Heart left ventricle (tissue), 16 donors: ENCODE data around the gene PIF1. TPM values are rescaled to one million over a fixed set of nuclear protein-coding genes. Genes with fewer than 3 reads are reported as not detected.

Source experiments
- ATAC-seq, 4 donors: fragments of 200-7000 bp; cut with Tn5 transposase; one replicate each; pipeline ENCODE4 v1.9.1; 2020 to 2022; ENCODE audit warnings: moderate library complexity in 4 of 4, mild to moderate bottlenecking in 3 of 4, moderate number of reproducible peaks in 1 of 4
- DNase-seq, 5 donors: peaks; one replicate each; pipeline ENCODE4 v3.0.0-alpha.2; 2020
- H3K27ac ChIP-seq, 12 donors: fragments of 200-600 bp; sonication (generic) in 4 of 12; one replicate each; pipeline versions ENCODE4 v1.5.0 to v1.8.0; 2016 to 2022; ENCODE audit warnings: mild to moderate bottlenecking in 2 of 12
- H3K27me3 ChIP-seq, 9 donors: fragments of 200-600 bp; sonication (generic) in 2 of 9; one replicate each; pipeline versions ENCODE4 v1.5.1 to v1.8.0; 2016 to 2022; ENCODE audit warnings: mild to moderate bottlenecking in 3 of 9
- H3K36me3 ChIP-seq, 9 donors: fragments of 200-600 bp; sonication (generic) in 2 of 9; one replicate each; pipeline versions ENCODE4 v1.5.0 to v1.8.0; 2018 to 2022; ENCODE audit warnings: mild to moderate bottlenecking in 2 of 9
- H3K4me1 ChIP-seq, 12 donors: fragments of 200-600 bp; sonication (generic) in 4 of 12; one replicate each; pipeline versions ENCODE4 v1.5.0 to v1.8.0; 2016 to 2022; ENCODE audit warnings: mild to moderate bottlenecking in 3 of 12
- H3K4me3 ChIP-seq, 12 donors: fragments of 200-600 bp; sonication (generic) in 4 of 12; one replicate each; pipeline versions ENCODE4 v1.5.0 to v1.8.0; 2017 to 2022; ENCODE audit warnings: mild to moderate bottlenecking in 9 of 12, moderate library complexity in 4 of 12
- H3K9me3 ChIP-seq, 12 donors: fragments of 200-600 bp; sonication (generic) in 4 of 12; one replicate each; pipeline versions ENCODE4 v1.5.0 to v1.8.0; 2016 to 2022; ENCODE audit warnings: mild to moderate bottlenecking in 1 of 12
- POLR2A ChIP-seq, 2 donors: fragments of 450-650 bp; IDR thresholded peaks; one replicate each; pipeline ENCODE4 v1.6.1; 2017; ENCODE audit warnings: antibody characterized with exemption in 2 of 2, mild to moderate bottlenecking in 2 of 2, moderate library complexity in 2 of 2
- WGBS, 4 donors: extraction: QIAGEN DNeasy Blood & Tissue Kit in 2 of 4; methylation state at CpG; one replicate each; pipeline versions ENCODE4 v1.1.5 to v1.1.7; 2013 to 2018; 5-methylcytosine and 5-hydroxymethylcytosine counted together
- intact Hi-C, 10 donors: fragments of 100-400 bp; cut with DNase I; formaldehyde crosslinking; loops; one replicate each; pipeline versions ENCODE4 v1.11.1 to v1.14.2; 2022
- polyA plus RNA-seq, 2 donors: library from polyadenylated mRNA; stranded (reverse); fragments of 200-250 nt; gene quantifications; one replicate each; pipeline ENCODE4 v1.2.3, GENCODE V29; 2013
- total RNA-seq, 9 donors: library from RNA; depleted of rRNA in 2 of 9; stranded (reverse); fragments of >200 nt in 2 of 9; fragmentation: NEBNext Ultra II Directional in 3 of 9; extraction: Animal tissue kit (Norgen Biotek cat#: 25700) in 3 of 9; gene quantifications; one replicate each; pipeline versions ENCODE4 v1.1.0 to v1.2.4, GENCODE V29; 2016 to 2023
- TF ChIP-seq, protein P1 (sequence below), 12 donors: fragments of 200-600 bp; sonication (generic) in 4 of 12; IDR thresholded peaks; one replicate each; pipeline versions ENCODE4 v1.5.0 to v1.8.0; 2018 to 2022; ENCODE audit warnings: antibody characterized with exemption in 12 of 12, mild to moderate bottlenecking in 5 of 12
- donor health status: ischemic (EF 13 %, LVEDD 7.1; RV severe dilation, severe dysfunction).
- donor health status: healthy with polysubstance abuse.
- donor health status: DM: no; HTN: yes; CAD: no.
- donor health status: DM: no; HTN: no; CAD: no.
- donor health status: ischemic (EF 25% LVEDD 6.9; RV normal size, moderate dysfunction).
- donor health status: ischemic (EF 25% LVEDD 5.7; RV mildly dilated, moderate dysfunction).
- donor health status: healthy.
- donor health status: DM: yes; HTN: yes; CAD: no.
- donor health status: ischemic (EF 35%, LVEDD 5.7; RV mildly dilated, moderate dysfunction).
- donor health status: nonischemic (EF 11% LVEDD 7.7; RV severe dilation, severe dysfunction).
- donor health status: DM: yes; HTN: yes; CAD: no.
- donor health status: PGD.
- donor health status: ischemic (EF 29% LVEDD 5.4; RV normal size, mild dysfunction).
- donor health status: nonischemic (EF 23%, LVEDD 6.1; RV moderate dilation, normal function).

The PIF1 gene
- total and polyA plus RNA-seq, 11 donors: 0.23 to 4.6 (median 0.52) TPM; not detected in 2

DNA sequence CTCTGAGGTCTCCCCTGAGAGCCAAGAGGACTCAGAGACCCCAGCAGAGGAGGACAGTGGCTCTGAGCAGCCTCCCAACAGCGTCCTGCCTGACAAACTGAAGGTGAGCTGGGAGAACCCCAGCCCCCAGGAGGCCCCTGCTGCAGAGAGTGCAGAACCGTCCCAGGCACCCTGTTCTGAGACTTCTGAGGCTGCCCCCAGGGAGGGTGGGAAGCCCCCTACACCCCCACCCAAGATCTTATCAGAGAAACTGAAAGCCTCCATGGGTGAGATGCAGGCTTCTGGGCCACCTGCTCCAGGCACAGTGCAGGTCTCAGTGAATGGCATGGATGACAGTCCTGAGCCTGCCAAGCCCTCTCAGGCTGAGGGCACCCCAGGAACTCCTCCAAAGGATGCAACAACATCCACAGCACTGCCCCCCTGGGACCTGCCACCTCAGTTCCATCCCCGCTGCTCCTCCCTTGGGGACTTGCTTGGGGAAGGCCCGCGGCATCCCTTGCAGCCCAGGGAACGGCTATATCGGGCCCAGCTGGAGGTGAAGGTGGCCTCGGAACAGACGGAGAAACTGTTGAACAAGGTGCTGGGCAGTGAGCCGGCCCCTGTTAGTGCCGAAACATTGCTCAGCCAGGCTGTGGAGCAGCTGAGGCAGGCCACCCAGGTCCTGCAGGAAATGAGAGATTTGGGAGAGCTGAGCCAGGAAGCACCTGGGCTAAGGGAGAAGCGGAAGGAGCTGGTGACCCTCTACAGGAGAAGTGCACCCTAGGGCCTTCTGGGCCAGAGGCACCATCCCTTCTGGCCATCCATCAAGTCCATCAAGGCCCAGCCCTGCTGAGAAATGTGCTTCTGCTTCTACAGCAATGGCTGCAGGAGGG lies 39.9 kb upstream of the PIF1 start:
- WGBS, 4 donors: 76 to 84% (median 82%) methylated on average over 9 to 12 of the region's 12 CpGs
- Histone ChIP-seq H3K9me3 (no peaks in the 10 kb centered on the region), H3K36me3 (peaks cover 0 to 74% (median 38%) of the 10 kb centered on the region in 9 donors), H3K4me1 (peaks cover 0 to 57% (median 3%) of the 10 kb centered on the region in 12 donors), H3K27me3 (no peaks in the 10 kb centered on the region), H3K4me3 (no peak overlapping the region), H3K27ac (peak overlapping the region in 3 of 12 donors; percentile 19 to 30 (median 26))
- TF ChIP-seq POLR2A (IDR thresholded peaks at IDR 0.05): no peak
- TF ChIP-seq, protein P1, sequence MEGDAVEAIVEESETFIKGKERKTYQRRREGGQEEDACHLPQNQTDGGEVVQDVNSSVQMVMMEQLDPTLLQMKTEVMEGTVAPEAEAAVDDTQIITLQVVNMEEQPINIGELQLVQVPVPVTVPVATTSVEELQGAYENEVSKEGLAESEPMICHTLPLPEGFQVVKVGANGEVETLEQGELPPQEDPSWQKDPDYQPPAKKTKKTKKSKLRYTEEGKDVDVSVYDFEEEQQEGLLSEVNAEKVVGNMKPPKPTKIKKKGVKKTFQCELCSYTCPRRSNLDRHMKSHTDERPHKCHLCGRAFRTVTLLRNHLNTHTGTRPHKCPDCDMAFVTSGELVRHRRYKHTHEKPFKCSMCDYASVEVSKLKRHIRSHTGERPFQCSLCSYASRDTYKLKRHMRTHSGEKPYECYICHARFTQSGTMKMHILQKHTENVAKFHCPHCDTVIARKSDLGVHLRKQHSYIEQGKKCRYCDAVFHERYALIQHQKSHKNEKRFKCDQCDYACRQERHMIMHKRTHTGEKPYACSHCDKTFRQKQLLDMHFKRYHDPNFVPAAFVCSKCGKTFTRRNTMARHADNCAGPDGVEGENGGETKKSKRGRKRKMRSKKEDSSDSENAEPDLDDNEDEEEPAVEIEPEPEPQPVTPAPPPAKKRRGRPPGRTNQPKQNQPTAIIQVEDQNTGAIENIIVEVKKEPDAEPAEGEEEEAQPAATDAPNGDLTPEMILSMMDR (IDR thresholded peaks at IDR 0.05): no peak
- no peak for DNase-seq
- intact Hi-C loops: no loop called here
- peak in 1 of 4 donors; percentile 21 for ATAC-seq

DNA sequence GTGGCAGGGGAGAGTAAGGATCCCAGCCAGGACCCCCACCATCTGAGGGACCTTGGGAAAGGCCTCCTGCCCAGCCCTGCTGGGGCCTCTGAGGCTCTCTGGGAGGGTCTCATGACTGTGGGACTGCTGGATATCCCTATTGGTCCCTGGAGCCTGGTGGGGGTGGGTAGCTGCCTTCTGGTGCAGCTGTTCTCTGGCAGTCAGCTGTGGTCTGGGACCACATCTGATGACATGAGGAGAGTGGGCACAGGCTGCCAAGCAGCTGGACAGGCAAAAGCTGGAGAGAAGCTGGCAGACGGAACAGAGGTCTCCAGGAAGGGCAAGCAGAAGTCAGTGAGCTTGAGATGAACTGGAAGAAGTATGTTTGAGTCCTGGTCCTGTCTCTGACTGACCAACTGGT lies 38.6 kb upstream of the PIF1 start:
- Histone ChIP-seq H3K9me3 (no peaks in the 10 kb centered on the region), H3K4me1 (peaks cover 0 to 57% (median 8%) of the 10 kb centered on the region in 12 donors), H3K27ac (peak overlapping the region in 1 of 12 donors; percentile 48), H3K4me3 (no peak overlapping the region), H3K36me3 (peaks cover 0 to 87% (median 48%) of the 10 kb centered on the region in 9 donors), H3K27me3 (no peaks in the 10 kb centered on the region)
- TF ChIP-seq, protein P1 (IDR thresholded peaks at IDR 0.05): no peak
- no peak for TF ChIP-seq POLR2A (IDR thresholded peaks at IDR 0.05)
- DNase-seq (no peak), ATAC-seq (no peak)
- WGBS, 4 donors: 70 to 91% (median 85%) methylated on average over 1 of the region's 1 CpG
- intact Hi-C loops: no loop called here

DNA sequence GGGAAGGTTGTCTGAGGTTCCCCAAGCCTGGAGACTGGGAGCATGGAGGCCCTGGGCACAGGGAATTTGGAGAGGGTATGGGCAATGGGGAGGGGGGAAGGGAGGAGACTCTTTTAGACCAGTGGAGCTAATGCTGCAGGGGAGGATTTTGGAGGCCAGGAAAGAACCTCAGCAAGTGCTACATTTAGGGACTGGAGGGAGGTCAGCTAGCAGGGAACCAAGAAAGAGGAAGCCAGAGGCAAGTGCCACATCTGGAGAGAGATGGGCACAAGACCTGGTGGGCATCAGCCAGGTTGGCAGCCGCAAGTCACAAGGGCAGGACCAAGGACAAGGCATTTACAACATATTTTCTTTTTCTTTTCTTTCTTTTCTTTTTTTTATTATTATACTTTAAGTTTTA lies 37.0 kb upstream of the PIF1 start:
- Histone ChIP-seq H3K4me3 (no peak overlapping the region), H3K4me1 (peaks cover 5 to 70% (median 22%) of the 10 kb centered on the region in 12 donors), H3K9me3 (no peaks in the 10 kb centered on the region), H3K36me3 (peaks cover 0 to 98% (median 47%) of the 10 kb centered on the region in 9 donors), H3K27me3 (no peaks in the 10 kb centered on the region), H3K27ac (no peak overlapping the region)
- DNase-seq (no peak), ATAC-seq (no peak)
- WGBS, 4 donors: 90 to 100% (median 99%) methylated on average over 1 of the region's 1 CpG
- intact Hi-C loops: no loop called here
- TF ChIP-seq, protein P1 (IDR thresholded peaks at IDR 0.05): no peak
- TF ChIP-seq POLR2A (IDR thresholded peaks at IDR 0.05): no peak

DNA sequence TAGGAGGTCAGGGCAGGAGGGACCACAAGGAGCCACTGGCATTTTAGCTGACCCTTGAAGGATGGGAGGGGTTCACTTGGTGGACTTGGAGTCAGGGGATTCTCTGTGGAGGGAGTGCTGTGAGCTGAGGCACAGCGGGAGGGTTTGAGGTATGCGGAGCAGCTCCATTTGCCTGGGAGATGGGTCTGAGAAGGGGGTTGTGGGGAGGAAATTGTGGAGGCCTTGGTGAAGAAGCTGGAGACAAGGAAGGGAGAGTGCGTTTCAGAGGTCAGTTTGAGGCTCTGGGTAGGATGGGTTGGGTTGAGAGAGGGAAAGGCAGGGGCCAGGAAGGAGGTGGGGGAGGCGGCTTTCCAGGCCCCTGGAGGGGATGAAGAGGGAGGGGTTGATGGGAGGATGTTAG lies 36.5 kb upstream of the PIF1 start:
- TF ChIP-seq, protein P1 (IDR thresholded peaks at IDR 0.05): no peak
- TF ChIP-seq POLR2A (IDR thresholded peaks at IDR 0.05): no peak
- DNase-seq (no peak), ATAC-seq (no peak)
- intact Hi-C loops: no loop called here
- peaks cover 8 to 75% (median 26%) of the 10 kb centered on the region in 12 donors for H3K4me1 ChIP-seq
- H3K9me3 ChIP-seq: no peaks in the 10 kb centered on the region
- peak overlapping the region in 1 of 12 donors; percentile 8 for H3K27ac ChIP-seq
- WGBS, 4 donors: 80 to 87% (median 84%) methylated on average over 4 of the region's 4 CpGs
- H3K27me3 ChIP-seq: no peaks in the 10 kb centered on the region
- H3K36me3 ChIP-seq: peaks cover 0 to 98% (median 45%) of the 10 kb centered on the region in 9 donors
- H3K4me3 ChIP-seq: no peak overlapping the region
